ENCODE results near the gene TARM1. TPM values are rescaled to one million over a fixed set of nuclear protein-coding genes. Genes with fewer than 3 reads are reported as not detected.

TARM1 gene
- total RNA-seq, 2 experiments from 2014 or later, result not detected

DNA sequence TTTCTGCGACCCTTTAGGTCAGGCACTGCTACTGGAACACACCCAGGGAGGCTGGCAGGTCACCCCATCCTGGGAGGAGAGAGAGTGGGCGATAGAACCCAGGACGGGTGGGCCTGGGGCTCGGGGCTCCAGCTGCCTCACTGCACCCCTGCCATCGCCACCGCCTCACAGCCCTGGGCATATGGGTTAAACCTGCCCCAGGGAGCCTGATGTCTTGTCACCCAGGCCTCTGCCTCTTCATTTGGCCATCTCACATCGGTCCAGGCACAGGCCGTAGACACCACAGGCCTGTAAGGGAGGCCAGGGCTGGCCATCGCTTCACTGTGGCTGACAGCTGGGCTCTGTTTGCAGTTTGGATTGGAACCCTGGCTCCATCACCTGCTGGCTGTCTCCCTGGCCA is 44.5 kb upstream of the TARM1 start:
- no peak for TF ChIP-seq CTCF (IDR thresholded peaks at IDR 0.05)
- no peak overlapping the region for H3K4me3 Mint-ChIP-seq
- no peaks in the 10 kb centered on the region for H3K27me3 Mint-ChIP-seq
- no peaks in the 10 kb centered on the region for H3K4me1 Mint-ChIP-seq (ENCODE audit: low read depth)
- DNase-seq (no peak), ATAC-seq (no peak)
- ChIA-PET POLR2A (no interaction called here), CTCF (no interaction called here)
- H3K27ac Mint-ChIP-seq, result no peak overlapping the region
- no peaks in the 10 kb centered on the region for H3K9me3 Mint-ChIP-seq
- peaks cover 32% of the 10 kb centered on the region for H3K36me3 Mint-ChIP-seq (ENCODE audit: low read depth)
- intact Hi-C loops (cut with micrococcal nuclease), result no loop called here

DNA sequence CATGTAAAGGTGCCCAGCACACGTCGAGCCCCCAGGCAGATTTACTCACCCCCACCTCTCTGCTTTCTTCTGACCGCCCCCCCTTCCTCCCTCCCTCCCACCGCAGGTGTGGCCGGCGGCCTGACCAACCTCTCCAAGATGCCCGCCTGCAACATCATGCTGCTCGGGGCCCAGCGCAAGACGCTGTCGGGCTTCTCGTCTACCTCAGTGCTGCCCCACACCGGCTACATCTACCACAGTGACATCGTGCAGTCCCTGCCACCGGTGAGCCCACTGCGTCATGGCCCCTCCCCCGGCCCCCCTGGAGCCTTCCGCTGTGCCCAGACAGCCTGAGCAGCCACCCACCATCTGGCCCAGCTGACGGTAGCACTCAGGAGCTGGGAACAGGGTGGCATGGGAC is 43.2 kb upstream of the TARM1 start:
- H3K4me3 Mint-ChIP-seq, result no peak overlapping the region
- ChIA-PET CTCF (no interaction called here), POLR2A (interaction anchor here (1.4 kb wide), 1 partner anchor 10 kb away, joined by 8 read pairs; the partner anchor contains the start of genes PRPF31 and TFPT)
- no peak for TF ChIP-seq CTCF (IDR thresholded peaks at IDR 0.05)
- H3K27ac Mint-ChIP-seq, result no peak overlapping the region
- ATAC-seq, result no peak
- no peak for DNase-seq
- H3K9me3 Mint-ChIP-seq, result no peaks in the 10 kb centered on the region
- no peaks in the 10 kb centered on the region for H3K4me1 Mint-ChIP-seq (ENCODE audit: low read depth)
- intact Hi-C loops (cut with micrococcal nuclease), result no loop called here
- H3K27me3 Mint-ChIP-seq, result no peaks in the 10 kb centered on the region
- peaks cover 40% of the 10 kb centered on the region for H3K36me3 Mint-ChIP-seq (ENCODE audit: low read depth)

DNA sequence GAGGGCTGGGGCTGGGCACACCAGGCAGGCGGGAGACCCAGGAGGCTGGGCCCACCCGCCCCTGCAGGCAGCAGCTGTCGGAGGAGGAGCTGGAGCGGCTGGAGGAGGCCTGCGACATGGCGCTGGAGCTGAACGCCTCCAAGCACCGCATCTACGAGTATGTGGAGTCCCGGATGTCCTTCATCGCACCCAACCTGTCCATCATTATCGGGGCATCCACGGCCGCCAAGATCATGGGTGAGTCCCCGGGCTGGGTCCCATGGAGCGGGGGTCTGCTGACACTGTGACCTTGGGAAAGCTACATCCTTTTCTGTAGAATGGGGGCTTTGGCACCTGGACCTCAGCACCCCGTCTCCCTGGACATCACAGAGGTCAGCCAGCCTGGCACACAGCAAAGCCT is 42.5 kb upstream of the TARM1 start:
- H3K4me3 Mint-ChIP-seq, result no peak overlapping the region
- no peaks in the 10 kb centered on the region for H3K9me3 Mint-ChIP-seq
- no peak overlapping the region for H3K27ac Mint-ChIP-seq
- ATAC-seq (no peak), DNase-seq (no peak)
- peaks cover 40% of the 10 kb centered on the region for H3K36me3 Mint-ChIP-seq (ENCODE audit: low read depth)
- no peak for TF ChIP-seq CTCF (IDR thresholded peaks at IDR 0.05)
- intact Hi-C loops (cut with micrococcal nuclease), result no loop called here
- no peaks in the 10 kb centered on the region for H3K27me3 Mint-ChIP-seq
- no peaks in the 10 kb centered on the region for H3K4me1 Mint-ChIP-seq (ENCODE audit: low read depth)
- ChIA-PET CTCF (no interaction called here), POLR2A (interaction anchor here (1.4 kb wide), 1 partner anchor 9 kb away, joined by 8 read pairs; the partner anchor contains the start of genes PRPF31 and TFPT)

GRCh38 chr19:54121259-54121658 is 40.1 kb upstream of the TARM1 start:
- Mint-ChIP-seq H3K36me3 (ENCODE audit: low read depth) (peaks cover 32% of the 10 kb centered on the region), H3K4me1 (ENCODE audit: low read depth) (peaks cover 11% of the 10 kb centered on the region), H3K27me3 (no peaks in the 10 kb centered on the region), H3K4me3 (no peak overlapping the region), H3K27ac (no peak overlapping the region), H3K9me3 (no peaks in the 10 kb centered on the region)
- CTCF ChIA-PET, result no interaction called here
- TF ChIP-seq CTCF (IDR thresholded peaks at IDR 0.05), result no peak
- intact Hi-C loops (cut with micrococcal nuclease), result no loop called here
- DNase-seq (no peak), ATAC-seq (no peak)
- POLR2A ChIA-PET, result interaction anchor here (0.5 to 2.5 kb wide), 2 partner anchors 37 to 106 kb away, joined by 3 to 8 read pairs; partner anchors contain the start of gene LENG1

- DNase-seq (peak; percentile 99), ATAC-seq (peak; percentile 90)
- Mint-ChIP-seq H3K4me1 (ENCODE audit: low read depth) (peaks cover 24% of the 10 kb centered on the region), H3K9me3 (no peaks in the 10 kb centered on the region), H3K27me3 (no peaks in the 10 kb centered on the region), H3K36me3 (ENCODE audit: low read depth) (peaks cover 36% of the 10 kb centered on the region), H3K27ac (peak within 1 kb of the TSS; percentile 97), H3K4me3 (peak within 1 kb of the TSS; percentile 94)
- intact Hi-C loops (cut with micrococcal nuclease), result loop anchor here (2.0 kb wide), 1 partner anchor 21 kb away; the partner anchor contains the start of gene CNOT3
- no peak for TF ChIP-seq CTCF (IDR thresholded peaks at IDR 0.05)
- POLR2A ChIA-PET, result interaction anchor here (0.6 to 3.7 kb wide), 26 partner anchors 9 to 933 kb away, joined by 3 to 42 read pairs (median 3); partner anchors contain the start of genes CNOT3, LENG1, NDUFA3 and OSCAR
- CTCF ChIA-PET, result interaction anchor here (1.4 kb wide), 1 partner anchor 150 kb away, joined by 3 read pairs; no protein-coding TSS in a partner anchor
Measured at GRCh38 chr19:54115109-54116063, 34.2 kb upstream of the TARM1 start, which contains the start of the genes PRPF31 and TFPT. Gene PRPF31 (plus strand): TSS chr19:54115754. CDS start chr19:54118279, 2,525 bp downstream. Gene TFPT (minus strand): TSS chr19:54115657. CDS start chr19:54115269, 388 bp downstream.

All from activated CD8-positive, alpha-beta T cell treated with anti-CD3 and anti-CD28 coated beads for 36 hours (primary cell).